Sigmoid colon (tissue), 4 donors: ENCODE results near the gene KBTBD7.

ENCODE experiments used
- CTCF ChIP-seq, 4 experiments: fragments of 450-650 bp in 3 of 4; fragments of 200-600 bp in 1 of 4; IDR thresholded peaks; one replicate each; pipeline ENCODE4 v1.5.1; 2016 to 2019; ENCODE audit warnings: antibody characterized with exemption in 4 of 4, mild to moderate bottlenecking in 3 of 4, moderate library complexity in 2 of 4
- EP300 ChIP-seq, 4 donors: sonication (generic); formaldehyde crosslinking; IDR thresholded peaks; one replicate each; pipeline ENCODE4 v1.6.1; 2017; ENCODE audit warnings: antibody characterized with exemption in 4 of 4
- POLR2A ChIP-seq, 2 donors: fragments of 450-650 bp; IDR thresholded peaks; one replicate each; pipeline ENCODE4 v1.6.1; 2016; ENCODE audit warnings: antibody characterized with exemption in 2 of 2, mild to moderate bottlenecking in 2 of 2, moderate library complexity in 2 of 2
- POLR2AphosphoS5 ChIP-seq, 4 donors: sonication (generic); formaldehyde crosslinking; IDR thresholded peaks; one replicate each; pipeline ENCODE4 v1.6.1; 2017; ENCODE audit warnings: antibody characterized with exemption in 4 of 4

- no peak for TF ChIP-seq CTCF (IDR thresholded peaks at IDR 0.05)
- TF ChIP-seq EP300 (IDR thresholded peaks at IDR 0.05) = no peak
- no peak for TF ChIP-seq POLR2A (IDR thresholded peaks at IDR 0.05)
- no peak for TF ChIP-seq POLR2AphosphoS5 (IDR thresholded peaks at IDR 0.05)
Observed at GRCh38 chr13:41199526-41199925, 5.2 kb upstream of the KBTBD7 start.
